Measurements from ENCODE around the gene CYB5R3.

Gene CYB5R3

GRCh38 chr22:42644422-42645340 lies 4.5 kb downstream of the CYB5R3 start:
- peak overlapping the region; percentile 11 to 28 for H3K4me3 ChIP-seq (replicated peaks in 1 of 2; ENCODE audit: low read depth in 2 of 2, low read length in 2 of 2)
- peak; percentile 39 to 74 for DNase-seq (ENCODE audit: low read depth in 2 of 2)
- TF ChIP-seq CTCF (IDR thresholded peaks at IDR 0.05; ENCODE audit: low read depth, low read length): no peak

- TF ChIP-seq CTCF (IDR thresholded peaks at IDR 0.05; ENCODE audit: low read depth, low read length): no peak
- H3K4me3 ChIP-seq (replicated peaks in 1 of 2; ENCODE audit: low read depth in 2 of 2, low read length in 2 of 2): no peak overlapping the region
- no peak for DNase-seq (ENCODE audit: low read depth in 2 of 2)
These were observed 5.4 kb downstream of the CYB5R3 start for GRCh38 chr22:42643634-42644421.

GRCh38 chr22:42642806-42643633 lies 6.2 kb downstream of the CYB5R3 start:
- no peak for DNase-seq (ENCODE audit: low read depth in 2 of 2)
- TF ChIP-seq CTCF (IDR thresholded peaks at IDR 0.05; ENCODE audit: low read depth, low read length): no peak
- no peak overlapping the region for H3K4me3 ChIP-seq (replicated peaks in 1 of 2; ENCODE audit: low read depth in 2 of 2, low read length in 2 of 2)

- DNase-seq (ENCODE audit: low read depth in 2 of 2): peak; percentile 33 to 42
- no peak for TF ChIP-seq CTCF (IDR thresholded peaks at IDR 0.05; ENCODE audit: low read depth, low read length)
- H3K4me3 ChIP-seq (replicated peaks in 1 of 2; ENCODE audit: low read depth in 2 of 2, low read length in 2 of 2): no peak overlapping the region
These were observed 7.3 kb downstream of the CYB5R3 start for GRCh38 chr22:42641801-42642413.

GRCh38 chr22:42639541-42640241 lies 9.5 kb downstream of the CYB5R3 start:
- peak; percentile 16 to 45 for DNase-seq (ENCODE audit: low read depth in 2 of 2)
- TF ChIP-seq CTCF (IDR thresholded peaks at IDR 0.05; ENCODE audit: low read depth, low read length): no peak

More at GRCh38 chr22:42639541-42640241, 9.5 kb downstream of the CYB5R3 start:
- H3K4me3 ChIP-seq (replicated peaks in 1 of 2; ENCODE audit: low read depth in 2 of 2, low read length in 2 of 2): no peak overlapping the region

Data from cardiac fibroblast (primary cell).